H1 (cell line): Measurements from ENCODE around the gene BTBD8. TPM values are rescaled to one million over a fixed set of nuclear protein-coding genes. Genes with fewer than 3 reads are reported as not detected.

Source experiments
- CBX5 ChIP-seq: fragments of 300-800, 300-1000 bp; sonication (generic); IDR thresholded peaks from 2 replicates; pipeline ENCODE4 v1.7.1; 2016; ENCODE audit warnings: antibody characterized with exemption, low read length, low read depth
- POU5F1 ChIP-seq: IDR thresholded peaks from 2 replicates; pipeline ENCODE4 v1.6.1; 2011; ENCODE audit warnings: low read depth, mild to moderate bottlenecking, low read length, moderate library complexity
- RNF2 ChIP-seq: fragments of 200-900, 300-1000 bp; sonication (generic); IDR thresholded peaks from 2 replicates; pipeline ENCODE4 v1.7.1; 2016; ENCODE audit warnings: borderline replicate concordance, low read depth, mild to moderate bottlenecking, antibody characterized with exemption, low read length; ENCODE audit not compliant: poor library complexity, severe bottlenecking; ENCODE audit errors: missing control alignments
- polyA plus RNA-seq, 7 experiments: library from polyadenylated mRNA; depleted of rRNA in 3 of 7; stranded (reverse) in 5 of 7; unstranded in 2 of 7; fragments of >200 nt in 5 of 7; fragments of 200-250 nt in 2 of 7; gene quantifications; 1 replicate in 5 of 7; 2 replicates in 1 of 7; 4 replicates in 1 of 7; pipeline versions ENCODE4 v1.2.1 to v1.2.3, GENCODE V29; 2011 to 2013; ENCODE audit warnings: missing spikeins in 2 of 7, mixed read lengths in 2 of 7
- total RNA-seq: library from RNA; stranded (reverse); fragmentation: NEBNext Ultra II Directional; extraction: Animal tissue kit (Norgen Biotek cat#: 25700); gene quantifications from 2 replicates; pipeline ENCODE4 v1.2.1, GENCODE V29; 2021

BTBD8 gene
- total and polyA plus RNA-seq, 2 of the 8 experiments (the other 6 are each of a cell fraction or from before 2014, with no cell fraction given), result 0.44 to 2.5 TPM

GRCh38 chr1:92154934-92155333 lies 74.8 kb downstream of the BTBD8 start (continued):
- no peak for TF ChIP-seq RNF2
- TF ChIP-seq CBX5, result no peak
- TF ChIP-seq POU5F1, result no peak
- TF ChIP-seq, all 59 proteins: peak for 0
